ENCODE results near the gene IL17REL. TPM values are rescaled to one million over a fixed set of nuclear protein-coding genes. Genes with fewer than 3 reads are reported as not detected.

The IL17REL gene
- total and polyA plus RNA-seq, 4 donors = 0.02 to 0.51 (median 0.19) TPM; not detected in 1

DNA sequence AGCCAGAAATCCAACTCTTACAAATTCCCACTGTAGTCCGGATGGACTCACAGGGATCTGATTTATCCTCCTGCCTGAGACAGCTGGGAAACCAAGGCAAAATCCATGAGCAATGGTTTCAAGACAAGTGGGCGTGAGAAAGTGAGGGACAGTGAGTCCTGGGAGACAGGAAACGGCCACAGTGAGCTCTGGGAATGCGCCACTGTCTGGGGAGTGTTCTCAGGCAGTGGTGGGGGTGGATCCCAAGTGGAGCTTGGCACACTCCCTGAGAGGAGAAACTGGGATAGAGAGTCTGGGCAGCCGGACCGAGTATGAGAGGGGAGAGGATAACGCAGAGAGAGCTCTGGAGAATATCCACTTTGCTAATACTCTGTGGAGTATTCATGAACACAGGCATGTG is 9.8 kb downstream of the IL17REL start:
- H3K4me1 ChIP-seq (ENCODE audit: control insufficient read depth in 5 of 5, insufficient read depth in 5 of 5, low read length in 5 of 5) = peaks cover 0 to 4% (median 0%) of the 10 kb centered on the region in 5 donors
- no peak overlapping the region for H3K27ac ChIP-seq (ENCODE audit: low read depth in 1 of 2, low read length in 1 of 2)
- no peak for DNase-seq
- WGBS, 2 donors = 69 to 92% methylated on average over 7 of the region's 7 CpGs
- H3K27me3 ChIP-seq (ENCODE audit: control insufficient read depth in 3 of 3, insufficient read depth in 3 of 3, low read length in 2 of 3) = peaks cover 0 to 11% (median 2%) of the 10 kb centered on the region in 3 donors
- TF ChIP-seq CTCF (IDR thresholded peaks at IDR 0.05; ENCODE audit: control extremely low read depth, extremely low read depth) = no peak
- H3K9ac ChIP-seq (ENCODE audit: insufficient read depth in 1 of 2, low read length in 2 of 2) = no peak overlapping the region
- H3K36me3 ChIP-seq (ENCODE audit: control insufficient read depth in 4 of 4, insufficient read depth in 4 of 4, low read length in 4 of 4) = no peaks in the 10 kb centered on the region
- no peak for ATAC-seq (ENCODE audit: insufficient read depth, low FRiP score)
- no peak overlapping the region for H3K4me3 ChIP-seq
- H3K9me3 ChIP-seq (ENCODE audit: control insufficient read depth in 4 of 4, insufficient read depth in 3 of 4, low read length in 3 of 4) = no peaks in the 10 kb centered on the region

GRCh38 chr22:50001388-50002231 is 11.0 kb downstream of the IL17REL start:
- no peak for TF ChIP-seq CTCF (IDR thresholded peaks at IDR 0.05; ENCODE audit: control extremely low read depth, extremely low read depth)
- H3K9me3 ChIP-seq (ENCODE audit: control insufficient read depth in 4 of 4, insufficient read depth in 3 of 4, low read length in 3 of 4) = no peaks in the 10 kb centered on the region
- ATAC-seq (ENCODE audit: insufficient read depth, low FRiP score) = no peak
- DNase-seq = no peak
- no peak overlapping the region for H3K4me3 ChIP-seq
- H3K27me3 ChIP-seq (ENCODE audit: control insufficient read depth in 3 of 3, insufficient read depth in 3 of 3, low read length in 2 of 3) = peaks cover 0 to 11% (median 2%) of the 10 kb centered on the region in 3 donors
- no peak overlapping the region for H3K9ac ChIP-seq (ENCODE audit: insufficient read depth in 1 of 2, low read length in 2 of 2)
- no peaks in the 10 kb centered on the region for H3K36me3 ChIP-seq (ENCODE audit: control insufficient read depth in 4 of 4, insufficient read depth in 4 of 4, low read length in 4 of 4)
- 87% methylated on average over 16 of the region's 16 CpGs for WGBS, 2 donors
- peaks cover 0 to 4% (median 0%) of the 10 kb centered on the region in 5 donors for H3K4me1 ChIP-seq (ENCODE audit: control insufficient read depth in 5 of 5, insufficient read depth in 5 of 5, low read length in 5 of 5)
- no peak overlapping the region for H3K27ac ChIP-seq (ENCODE audit: low read depth in 1 of 2, low read length in 1 of 2)

GRCh38 chr22:50000587-50001387 is 11.8 kb downstream of the IL17REL start:
- ATAC-seq (ENCODE audit: insufficient read depth, low FRiP score) (no peak), DNase-seq (no peak)
- H3K9me3 ChIP-seq (ENCODE audit: control insufficient read depth in 4 of 4, insufficient read depth in 3 of 4, low read length in 3 of 4) = no peaks in the 10 kb centered on the region
- no peak overlapping the region for H3K9ac ChIP-seq (ENCODE audit: insufficient read depth in 1 of 2, low read length in 2 of 2)
- peaks cover 0 to 4% (median 0%) of the 10 kb centered on the region in 5 donors for H3K4me1 ChIP-seq (ENCODE audit: control insufficient read depth in 5 of 5, insufficient read depth in 5 of 5, low read length in 5 of 5)
- H3K27me3 ChIP-seq (ENCODE audit: control insufficient read depth in 3 of 3, insufficient read depth in 3 of 3, low read length in 2 of 3) = peaks cover 0 to 11% (median 2%) of the 10 kb centered on the region in 3 donors
- H3K4me3 ChIP-seq = no peak overlapping the region
- no peak overlapping the region for H3K27ac ChIP-seq (ENCODE audit: low read depth in 1 of 2, low read length in 1 of 2)
- H3K36me3 ChIP-seq (ENCODE audit: control insufficient read depth in 4 of 4, insufficient read depth in 4 of 4, low read length in 4 of 4) = no peaks in the 10 kb centered on the region
- WGBS, 2 donors = 95 to 97% methylated on average over 32 of the region's 32 CpGs
- no peak for TF ChIP-seq CTCF (IDR thresholded peaks at IDR 0.05; ENCODE audit: control extremely low read depth, extremely low read depth)
